IMR-90 (cell line): ENCODE measurements around the gene RORB. TPM values are rescaled to one million over a fixed set of nuclear protein-coding genes. Genes with fewer than 3 reads are reported as not detected.

Experiments used
- ATAC-seq: fragments of 200-7000 bp; cut with Tn5 transposase; 2 replicates; pipeline ENCODE4 v1.9.1; 2020; ENCODE audit warnings: low read depth, mild to moderate bottlenecking, moderate library complexity
- BruUV-seq: library from RNA; stranded (reverse); fragments of 400-500 nt; replicated peaks from 2 replicates; lab custom pipeline; 2021; lab: Mats Ljungman, UMichigan
- CTCF ChIA-PET: fragments of 300-600 bp; formaldehyde crosslinking; extraction: SDS; loops from one replicate; lab custom pipeline; 2021; ENCODE audit warnings: antibody characterized with exemption; lab: Yijun Ruan, JAX
- POLR2A ChIA-PET: fragments of 300-600 bp; sonication (Branson Sonifier 250); formaldehyde crosslinking; loops from one replicate; lab custom pipeline; 2022; ENCODE audit warnings: antibody characterized with exemption; ENCODE audit not compliant: unreplicated experiment; lab: Charles Lee
- DNase-seq: peaks from one replicate; pipeline ENCODE4 v3.0.0; 2013
- H2AFZ ChIP-seq: replicated peaks from 2 replicates; pipeline ENCODE3; 2013; ENCODE audit warnings: low read length, mild to moderate bottlenecking; ENCODE audit not compliant: poor library complexity
- H2AK5ac ChIP-seq: 2 replicates; pipeline ENCODE4 v1.6.1; 2013; ENCODE audit warnings: low read depth, low read length, inconsistent platforms
- H2AK9ac ChIP-seq: replicated peaks from 2 replicates; pipeline ENCODE3; 2013; ENCODE audit warnings: mild to moderate bottlenecking, low read depth, low read length, moderate library complexity; ENCODE audit not compliant: poor library complexity
- H2BK120ac ChIP-seq: 2 replicates; pipeline ENCODE4 v1.6.1; 2013; ENCODE audit warnings: low read depth, low read length, inconsistent platforms
- H2BK15ac ChIP-seq: 3 replicates; pipeline ENCODE4 v1.6.1; 2013; ENCODE audit warnings: low read depth, low read length, inconsistent platforms
- H2BK20ac ChIP-seq: 2 replicates; pipeline ENCODE4 v1.6.1; 2013; ENCODE audit warnings: low read depth, mild to moderate bottlenecking, inconsistent platforms, low read length, moderate library complexity
- H2BK5ac ChIP-seq: 2 replicates; pipeline ENCODE4 v1.6.1; 2013; ENCODE audit warnings: mild to moderate bottlenecking, low read depth, low read length, inconsistent platforms; ENCODE audit not compliant: poor library complexity, severe bottlenecking
- H3K14ac ChIP-seq: replicated peaks from 2 replicates; pipeline ENCODE4 v1.6.1; 2013; ENCODE audit warnings: low read depth, low read length, inconsistent platforms
- H3K18ac ChIP-seq: 2 replicates; pipeline ENCODE4 v1.6.1; 2013; ENCODE audit warnings: low read depth, low read length, control low read depth
- H3K23ac ChIP-seq: 2 replicates; pipeline ENCODE4 v1.6.1; 2013; ENCODE audit warnings: low read depth, low read length, inconsistent platforms
- H3K27ac ChIP-seq: 2 replicates; pipeline ENCODE4 v1.5.1; 2013; ENCODE audit warnings: mild to moderate bottlenecking, control low read depth, low read length; ENCODE audit not compliant: insufficient read depth
- H3K27me3 ChIP-seq: 2 replicates; pipeline ENCODE4 v1.6.1; 2013; ENCODE audit warnings: low read length; ENCODE audit not compliant: control insufficient read depth, insufficient read depth
- H3K36me3 ChIP-seq: 2 replicates; pipeline ENCODE4 v1.6.1; 2013; ENCODE audit warnings: low read length, mixed read lengths; ENCODE audit not compliant: control insufficient read depth, insufficient read depth
- H3K4ac ChIP-seq: 2 replicates; pipeline ENCODE4 v1.6.1; 2013; ENCODE audit warnings: low read depth, low read length, inconsistent platforms
- H3K4me1 ChIP-seq: 2 replicates; pipeline ENCODE4 v1.6.1; 2013; ENCODE audit warnings: low read length, mixed read lengths; ENCODE audit not compliant: control insufficient read depth, insufficient read depth
- H3K4me2 ChIP-seq: 2 replicates; pipeline ENCODE4 v1.6.1; 2013; ENCODE audit warnings: low read depth, mild to moderate bottlenecking, control low read depth, low read length, moderate library complexity
- H3K4me3 ChIP-seq: 2 replicates; pipeline ENCODE4 v1.5.1; 2013; ENCODE audit warnings: low read depth, mild to moderate bottlenecking, control low read depth, low read length, moderate library complexity; ENCODE audit not compliant: insufficient read depth
- H3K56ac ChIP-seq: 2 replicates; pipeline ENCODE4 v1.6.1; 2013; ENCODE audit warnings: low read length, inconsistent platforms; ENCODE audit not compliant: insufficient read depth; ENCODE audit errors: extremely low read depth
- H3K79me1 ChIP-seq, 2 experiments: 2 replicates each; pipeline ENCODE4 v1.6.1; 2013; ENCODE audit warnings: low read length in 2 of 2, inconsistent platforms in 1 of 2, low read depth in 1 of 2
- H3K9ac ChIP-seq: 2 replicates; pipeline ENCODE4 v1.6.1; 2013; ENCODE audit warnings: low read depth, low read length, control low read depth
- H3K9me1 ChIP-seq: 2 replicates; pipeline ENCODE4 v1.6.1; 2013; ENCODE audit warnings: low read length, inconsistent platforms; ENCODE audit not compliant: insufficient read depth
- H3K9me3 ChIP-seq: 2 replicates; pipeline ENCODE4 v1.6.1; 2013; ENCODE audit warnings: low read length; ENCODE audit not compliant: control insufficient read depth, insufficient read depth
- H4K20me1 ChIP-seq: 2 replicates; pipeline ENCODE4 v1.6.1; 2013; ENCODE audit warnings: low read length, inconsistent platforms; ENCODE audit not compliant: insufficient read depth
- H4K5ac ChIP-seq: 2 replicates; pipeline ENCODE4 v1.6.1; 2013; ENCODE audit warnings: mild to moderate bottlenecking, low read depth, low read length, control low read depth
- H4K8ac ChIP-seq, 2 experiments: 2 replicates each; pipeline ENCODE4 v1.6.1; 2013; ENCODE audit warnings: low read depth in 2 of 2, low read length in 2 of 2, control low read depth in 1 of 2, inconsistent platforms in 1 of 2
- H4K91ac ChIP-seq: 2 replicates; pipeline ENCODE4 v1.6.1; 2013; ENCODE audit warnings: low read depth, low read length, inconsistent platforms; ENCODE audit not compliant: insufficient read depth
- FOS ChIP-seq: fragments of 150-350 bp; IDR thresholded peaks from 2 replicates; pipeline ENCODE4 v1.6.1; 2016; ENCODE audit warnings: low read depth, low read length
- MAZ ChIP-seq: IDR thresholded peaks from 2 replicates; pipeline ENCODE4 v1.6.1; 2012; ENCODE audit warnings: low read depth, mild to moderate bottlenecking, low read length, improper control_type of control experiment, moderate library complexity, borderline replicate concordance
- MXI1 ChIP-seq: IDR thresholded peaks from 2 replicates; pipeline ENCODE4 v1.6.1; 2012; ENCODE audit warnings: low read depth, mild to moderate bottlenecking, low read length, moderate library complexity, borderline replicate concordance
- RFX5 ChIP-seq: IDR thresholded peaks from 2 replicates; pipeline ENCODE4 v1.8.0; 2012; ENCODE audit warnings: low read depth, mild to moderate bottlenecking, low read length, moderate library complexity
- SMC3 ChIP-seq: fragments of 150-350 bp; IDR thresholded peaks from 2 replicates; pipeline ENCODE4 v1.6.1; 2016; ENCODE audit warnings: low read depth, mild to moderate bottlenecking, antibody characterized with exemption, low read length, moderate library complexity
- USF2 ChIP-seq: fragments of 150-350 bp; IDR thresholded peaks from 2 replicates; pipeline ENCODE4 v1.6.1; 2017; ENCODE audit warnings: mild to moderate bottlenecking, antibody characterized with exemption, low read length, low read depth
- WGBS, 2 experiments: methylation state at CpG; one replicate each; pipeline versions ENCODE4 v1.1.5 to v1.1.7; 2013; ENCODE audit warnings: missing lambda C conversion rate in 2 of 2; ENCODE audit not compliant: insufficient read length in 1 of 2; ENCODE audit errors: extremely low coverage in 2 of 2; 5-methylcytosine and 5-hydroxymethylcytosine counted together
- dilution Hi-C: fragments of 300-500 bp; cut with HindIII; formaldehyde crosslinking; loops from one replicate; pipeline ENCODE4 v1.14.3; 2018; ENCODE audit warnings: low sequenced_read_pairs; ENCODE audit not compliant: unreplicated experiment
- in situ Hi-C: fragments of 300-500 bp; cut with MboI; formaldehyde crosslinking; loops from 3 replicates; pipeline ENCODE4 v1.14.3; 2019; ENCODE audit warnings: low sequenced_read_pairs, inconsistent platforms, mixed read lengths
- intact Hi-C: fragments of 100-400 bp; cut with micrococcal nuclease; formaldehyde crosslinking; loops from 2 replicates; pipeline ENCODE4 v1.10.0; 2022
- polyA plus RNA-seq, 3 experiments: library from polyadenylated mRNA; depleted of rRNA; stranded (reverse); fragments of >200 nt; gene quantifications; 2 replicates each; pipeline ENCODE4 v1.2.3, GENCODE V29; 2012; ENCODE audit warnings: low replicate concordance in 1 of 3
- total RNA-seq: library from RNA; depleted of rRNA; stranded (reverse); fragments of >200 nt; gene quantifications from 2 replicates; pipeline ENCODE4 v1.2.3, GENCODE V29; 2012

The RORB gene
- total and polyA plus RNA-seq, 2 of the 4 experiments (the other 2 are of a cell fraction), result not detected

DNA sequence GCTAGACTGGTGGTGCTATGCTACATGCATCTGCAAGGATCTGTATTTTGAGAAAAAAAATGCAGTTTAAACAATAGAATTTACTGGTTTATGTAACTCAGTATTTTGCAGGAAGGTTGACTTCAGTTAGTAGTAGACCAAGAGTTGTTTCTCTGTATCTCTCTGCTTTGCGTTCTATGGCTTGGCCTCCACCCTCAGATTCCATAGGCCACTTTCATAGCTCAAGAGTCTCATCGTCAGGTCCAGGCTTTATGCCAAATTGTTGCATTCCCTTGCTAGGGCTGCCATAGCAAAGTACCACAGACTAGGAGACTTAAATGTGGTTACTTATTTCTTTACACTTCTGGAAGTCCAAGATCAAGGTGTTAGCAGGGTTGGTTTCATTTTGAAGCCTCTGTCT is 48.1 kb upstream of the RORB start:
- Histone ChIP-seq H3K56ac (no peak overlapping the region), H2BK15ac (no peak overlapping the region), H2AK5ac (no peak overlapping the region), H4K8ac (no peak overlapping the region), H2AK9ac (no peak overlapping the region), H3K9me1 (no peaks in the 10 kb centered on the region), H2BK120ac (no peak overlapping the region), H3K18ac (no peak overlapping the region), H3K36me3 (no peaks in the 10 kb centered on the region), H3K4me2 (no peak overlapping the region), H4K20me1 (no peaks in the 10 kb centered on the region), H3K4me1 (no peaks in the 10 kb centered on the region), H3K27me3 (no peaks in the 10 kb centered on the region), H3K27ac (no peak overlapping the region), H3K79me1 (no peaks in the 10 kb centered on the region), H2BK5ac (no peak overlapping the region), H2BK20ac (no peak overlapping the region), H3K14ac (no peak overlapping the region), H3K9ac (no peak overlapping the region), H4K5ac (no peak overlapping the region), H3K4ac (no peak overlapping the region), H3K23ac (no peak overlapping the region), H3K4me3 (no peak overlapping the region), H4K91ac (no peak overlapping the region), H3K9me3 (peaks cover 2% of the 10 kb centered on the region; the same call in 1 of the 2 replicates), H2AFZ (no peak overlapping the region)
- intact Hi-C loops (no loop called here), dilution Hi-C loops (no loop called here), in situ Hi-C loops (no loop called here)
- ChIA-PET CTCF (interaction anchor here (0.6 kb wide), 1 partner anchor 13 kb away, joined by 3 read pairs; no protein-coding TSS in a partner anchor), POLR2A (no interaction called here)
- TF ChIP-seq USF2 (no peak), MAZ (no peak), MXI1 (no peak), SMC3 (no peak), RFX5 (no peak), FOS (no peak)
- ATAC-seq, result no peak
- no CpG with 5 or more reads among the region's 2 CpGs for WGBS, 2 experiments
- BruUV-seq, result no TSS peak
- no peak for DNase-seq
